Neutrophil (primary cell): ENCODE measurements around the gene ITGB5.

Source experiments
- H3K27ac ChIP-seq: fragments of 200-600 bp; sonication (generic); 2 replicates; pipeline ENCODE4 v1.5.1; 2016; ENCODE audit warnings: mild to moderate bottlenecking, moderate library complexity
- H3K27me3 ChIP-seq: fragments of 200-600 bp; sonication (generic); 2 replicates; pipeline ENCODE4 v1.6.0; 2016; ENCODE audit warnings: mild to moderate bottlenecking
- H3K36me3 ChIP-seq: fragments of 200-600 bp; sonication (generic); 2 replicates; pipeline ENCODE4 v1.5.1; 2017
- H3K4me1 ChIP-seq, 2 experiments: fragments of 200-600 bp in 1 of 2; sonication (generic) in 1 of 2; 1 replicate in 1 of 2; 2 replicates in 1 of 2; pipeline versions ENCODE4 v1.5.1 to v1.6.1; 2013 to 2016; ENCODE audit warnings: low read depth in 1 of 2, low read length in 1 of 2, mild to moderate bottlenecking in 1 of 2, moderate library complexity in 1 of 2; ENCODE audit not compliant: control insufficient read depth in 1 of 2, insufficient read depth in 1 of 2
- H3K4me3 ChIP-seq, 2 experiments: fragments of 200-600 bp in 1 of 2; sonication (generic) in 1 of 2; 1 replicate in 1 of 2; 2 replicates in 1 of 2; pipeline ENCODE4 v1.5.1; 2013 to 2016; ENCODE audit warnings: low read depth in 1 of 2, low read length in 1 of 2, mild to moderate bottlenecking in 1 of 2, moderate library complexity in 1 of 2
- H3K9me3 ChIP-seq: fragments of 200-600 bp; sonication (generic); 2 replicates; pipeline ENCODE4 v1.5.1; 2016
- CTCF ChIP-seq: fragments of 200-600 bp; sonication (generic); IDR thresholded peaks from 2 replicates; pipeline ENCODE4 v1.5.1; 2016; ENCODE audit warnings: antibody characterized with exemption

ITGB5 gene

GRCh38 chr3:124854009-124854408, 33.2 kb downstream of the ITGB5 start:
- no peaks in the 10 kb centered on the region for H3K4me1 ChIP-seq
- peaks cover 2% of the 10 kb centered on the region for H3K27me3 ChIP-seq
- no peak for TF ChIP-seq CTCF
- H3K36me3 ChIP-seq = no peaks in the 10 kb centered on the region
- no peak overlapping the region for H3K27ac ChIP-seq
- no peak overlapping the region for H3K4me3 ChIP-seq
- H3K9me3 ChIP-seq = no peaks in the 10 kb centered on the region

- H3K36me3 ChIP-seq = no peaks in the 10 kb centered on the region
- no peak overlapping the region for H3K4me3 ChIP-seq
- H3K4me1 ChIP-seq = no peaks in the 10 kb centered on the region
- H3K27me3 ChIP-seq = no peaks in the 10 kb centered on the region
- no peak for TF ChIP-seq CTCF
- H3K27ac ChIP-seq = no peak overlapping the region
- H3K9me3 ChIP-seq = no peaks in the 10 kb centered on the region
These were observed 33.7 kb downstream of the ITGB5 start for GRCh38 chr3:124853446-124853845.

- Histone ChIP-seq H3K36me3 (no peaks in the 10 kb centered on the region), H3K9me3 (no peaks in the 10 kb centered on the region), H3K27ac (no peak overlapping the region), H3K4me1 (no peaks in the 10 kb centered on the region), H3K27me3 (no peaks in the 10 kb centered on the region), H3K4me3 (no peak overlapping the region)
- TF ChIP-seq CTCF = no peak
These were observed 35.3 kb downstream of the ITGB5 start for GRCh38 chr3:124851905-124852304.

- H3K4me1 ChIP-seq = no peaks in the 10 kb centered on the region
- TF ChIP-seq CTCF = no peak
- no peak overlapping the region for H3K27ac ChIP-seq
- no peaks in the 10 kb centered on the region for H3K27me3 ChIP-seq
- H3K9me3 ChIP-seq = no peaks in the 10 kb centered on the region
- H3K36me3 ChIP-seq = no peaks in the 10 kb centered on the region
- no peak overlapping the region for H3K4me3 ChIP-seq
These were observed 36.0 kb downstream of the ITGB5 start for GRCh38 chr3:124851136-124851535.

GRCh38 chr3:124850633-124851032, 36.5 kb downstream of the ITGB5 start:
- Histone ChIP-seq H3K9me3 (no peaks in the 10 kb centered on the region), H3K4me1 (no peaks in the 10 kb centered on the region), H3K36me3 (no peaks in the 10 kb centered on the region), H3K27ac (no peak overlapping the region), H3K27me3 (no peaks in the 10 kb centered on the region), H3K4me3 (no peak overlapping the region)
- no peak for TF ChIP-seq CTCF

GRCh38 chr3:124850212-124850611, 37.0 kb downstream of the ITGB5 start:
- Histone ChIP-seq H3K9me3 (no peaks in the 10 kb centered on the region), H3K36me3 (no peaks in the 10 kb centered on the region), H3K4me1 (no peaks in the 10 kb centered on the region), H3K27ac (no peak overlapping the region), H3K4me3 (no peak overlapping the region), H3K27me3 (no peaks in the 10 kb centered on the region)
- TF ChIP-seq CTCF = no peak
